ENCODE data around the gene LRTM2.
"Not testable (repeated sequence)": the region's sequence is repeated elsewhere in the genome, so short reads cannot be mapped to it uniquely, and the experiment has no call there.

Gene LRTM2

GRCh38 chr12:1811281-1811947 lies 9.0 kb upstream of the LRTM2 start:
- DNase-seq (ENCODE audit: low read depth in 2 of 3, low spot score in 1 of 3), result peak in 2 of 3 donors; percentile 25 to 35

GRCh38 chr12:1811948-1812291 lies 8.4 kb upstream of the LRTM2 start:
- no peak for DNase-seq (ENCODE audit: low read depth in 2 of 3, low spot score in 1 of 3)

GRCh38 chr12:1812650-1813302 lies 7.6 kb upstream of the LRTM2 start:
- DNase-seq (ENCODE audit: low read depth in 2 of 3, low spot score in 1 of 3), result no peak

- no peak for DNase-seq (ENCODE audit: low read depth in 2 of 3, low spot score in 1 of 3)
Observed at GRCh38 chr12:1814266-1814665, 6.1 kb upstream of the LRTM2 start.

- DNase-seq (ENCODE audit: low read depth in 2 of 3, low spot score in 1 of 3), result no peak
Observed at GRCh38 chr12:1815108-1815507, 5.3 kb upstream of the LRTM2 start.

GRCh38 chr12:1815814-1816729 lies 4.3 kb upstream of the LRTM2 start:
- no peak for DNase-seq (ENCODE audit: low read depth in 2 of 3, low spot score in 1 of 3)

- DNase-seq (ENCODE audit: low read depth in 2 of 3, low spot score in 1 of 3), result no peak
Observed at GRCh38 chr12:1816730-1817348, 3.5 kb upstream of the LRTM2 start.

GRCh38 chr12:1817928-1818327 lies 2.4 kb upstream of the LRTM2 start:
- not testable (repeated sequence) for DNase-seq (ENCODE audit: low read depth in 2 of 3, low spot score in 1 of 3)

- DNase-seq (ENCODE audit: low read depth in 2 of 3, low spot score in 1 of 3), result no peak
Observed at GRCh38 chr12:1819050-1819449, 1.3 kb upstream of the LRTM2 start.

GRCh38 chr12:1819571-1819970 lies 794 bp upstream of the LRTM2 start:
- no peak for DNase-seq (ENCODE audit: low read depth in 2 of 3, low spot score in 1 of 3)

GRCh38 chr12:1820896-1821291 lies 529 bp downstream of the LRTM2 start:
- DNase-seq (ENCODE audit: low read depth in 2 of 3, low spot score in 1 of 3), result no peak

- DNase-seq (ENCODE audit: low read depth in 2 of 3, low spot score in 1 of 3), result no peak
Observed at GRCh38 chr12:1821805-1822204, 1.4 kb downstream of the LRTM2 start.

GRCh38 chr12:1822699-1823098 lies 2.3 kb downstream of the LRTM2 start:
- DNase-seq (ENCODE audit: low read depth in 2 of 3, low spot score in 1 of 3), result no peak

- DNase-seq (ENCODE audit: low read depth in 2 of 3, low spot score in 1 of 3), result no peak
Observed at GRCh38 chr12:1823237-1823636, 2.9 kb downstream of the LRTM2 start.

- no peak for DNase-seq (ENCODE audit: low read depth in 2 of 3, low spot score in 1 of 3)
Observed at GRCh38 chr12:1825382-1826102, 5.2 kb downstream of the LRTM2 start.

- DNase-seq (ENCODE audit: low read depth in 2 of 3, low spot score in 1 of 3), result no peak
Observed at GRCh38 chr12:1826401-1826800, 6.0 kb downstream of the LRTM2 start.

GRCh38 chr12:1826867-1827705 lies 6.7 kb downstream of the LRTM2 start:
- no peak for DNase-seq (ENCODE audit: low read depth in 2 of 3, low spot score in 1 of 3)

- DNase-seq (ENCODE audit: low read depth in 2 of 3, low spot score in 1 of 3), result no peak
Observed at GRCh38 chr12:1827826-1828805, 7.8 kb downstream of the LRTM2 start.

GRCh38 chr12:1828856-1829255 lies 8.5 kb downstream of the LRTM2 start:
- no peak for DNase-seq (ENCODE audit: low read depth in 2 of 3, low spot score in 1 of 3)

All from stimulated activated CD4-positive, alpha-beta T cell treated with anti-CD3 and anti-CD28 coated beads, Interleukin-12 subunit alpha, Interleukin-12 subunit beta, amount 100 ng/mL, for 48 hours (primary cell).